OCI-LY7 (cell line): Measurements from ENCODE around the gene NOL3. TPM values are rescaled to one million over a fixed set of nuclear protein-coding genes. Genes with fewer than 3 reads are reported as not detected.

Experiments used
- BruUV-seq: library from RNA; stranded (reverse); fragments of 400-500 nt; replicated peaks from 2 replicates; lab custom pipeline; 2021; lab: Mats Ljungman, UMichigan
- CTCF ChIA-PET: fragments of 300-600 bp; sonication (Branson Sonifier 250); formaldehyde crosslinking; loops from one replicate; lab custom pipeline; 2022; ENCODE audit warnings: antibody characterized with exemption; ENCODE audit not compliant: unreplicated experiment; lab: Charles Lee
- POLR2A ChIA-PET: fragments of 300-600 bp; sonication (Branson Sonifier 250); formaldehyde crosslinking; loops from one replicate; lab custom pipeline; 2022; ENCODE audit warnings: antibody characterized with exemption; lab: Charles Lee
- DNase-seq: peaks from one replicate; pipeline ENCODE4 v3.0.0-alpha.2; 2015; ENCODE audit warnings: low spot score
- H2AFZ ChIP-seq: fragments of 200-600 bp; sonication (generic), shearing (Covaris generic); 2 replicates; pipeline ENCODE4 v1.6.1; 2014; ENCODE audit warnings: mild to moderate bottlenecking, antibody characterized with exemption, low read length, moderate library complexity
- H3K27ac ChIP-seq: fragments of 200-600 bp; sonication (generic); 2 replicates; pipeline ENCODE4 v1.5.1; 2014; ENCODE audit warnings: mixed run types, low read depth, mild to moderate bottlenecking, moderate library complexity, low read length, inconsistent platforms; ENCODE audit not compliant: poor library complexity, severe bottlenecking
- H3K36me3 ChIP-seq: fragments of 200-600 bp; sonication (generic); 2 replicates; pipeline ENCODE4 v1.6.1; 2014; ENCODE audit warnings: mild to moderate bottlenecking, antibody characterized with exemption, low read length, moderate library complexity, mixed read lengths; ENCODE audit not compliant: insufficient read depth
- H3K4me1 ChIP-seq: fragments of 200-600 bp; sonication (generic); 2 replicates; pipeline ENCODE4 v1.5.1; 2014; ENCODE audit warnings: mild to moderate bottlenecking, low read length; ENCODE audit not compliant: insufficient read depth, poor library complexity, severe bottlenecking
- H3K4me2 ChIP-seq: fragments of 200-600 bp; sonication (generic); 2 replicates; pipeline ENCODE4 v1.6.1; 2014; ENCODE audit warnings: mild to moderate bottlenecking, low read length
- H3K4me3 ChIP-seq: fragments of 200-600 bp; sonication (generic); 2 replicates; pipeline ENCODE4 v1.5.1; 2014; ENCODE audit warnings: mild to moderate bottlenecking, low read depth, low read length; ENCODE audit not compliant: poor library complexity, severe bottlenecking
- H3K79me2 ChIP-seq: fragments of 200-600 bp; sonication (generic); 2 replicates; pipeline ENCODE4 v1.6.1; 2016; ENCODE audit warnings: low read depth, mild to moderate bottlenecking, low read length, moderate library complexity, mixed read lengths; ENCODE audit not compliant: insufficient read depth
- H3K9me2 ChIP-seq: fragments of 200-600 bp; sonication (generic); 2 replicates; pipeline ENCODE4 v1.6.1; 2016; ENCODE audit warnings: mild to moderate bottlenecking, low read length, mixed read lengths; ENCODE audit not compliant: insufficient read depth
- H3K9me3 ChIP-seq: fragments of 200-600 bp; sonication (generic); 2 replicates; pipeline ENCODE4 v1.6.1; 2014; ENCODE audit warnings: mild to moderate bottlenecking, mixed run types, low read length, mixed read lengths
- H4K20me1 ChIP-seq: fragments of 200-600 bp; sonication (generic); 2 replicates; pipeline ENCODE4 v1.6.1; 2014; ENCODE audit warnings: mild to moderate bottlenecking, antibody characterized with exemption, low read length, moderate library complexity, mixed read lengths; ENCODE audit not compliant: insufficient read depth
- EZH2phosphoT487 ChIP-seq: fragments of 200-600 bp; sonication (generic); IDR thresholded peaks from 2 replicates; pipeline ENCODE4 v1.6.1; 2018; ENCODE audit warnings: low read depth, borderline replicate concordance, mild to moderate bottlenecking, mixed run types, antibody characterized with exemption, low read length, moderate library complexity, mixed read lengths
- intact Hi-C: fragments of 100-400 bp; cut with micrococcal nuclease; formaldehyde crosslinking; loops from one replicate; pipeline ENCODE4 v1.10.0; 2022; ENCODE audit not compliant: unreplicated experiment
- total RNA-seq, 2 experiments: library from RNA; depleted of rRNA in 1 of 2; stranded (reverse); fragments of >200 nt in 1 of 2; shearing (Covaris generic) in 1 of 2; gene quantifications; 2 replicates each; pipeline ENCODE4 v1.2.3, GENCODE V29; 2014 to 2022
- TF ChIP-seq, protein P1 (sequence below): fragments of 200-600 bp; sonication (generic); conservative IDR thresholded peaks from 2 replicates; pipeline ENCODE4 v1.5.1; 2014; ENCODE audit warnings: mild to moderate bottlenecking, antibody characterized with exemption, low read length, moderate library complexity, mixed read lengths

Gene NOL3
- total RNA-seq, 2 experiments from 2014 or later, result 2.2 to 4.4 TPM

DNA sequence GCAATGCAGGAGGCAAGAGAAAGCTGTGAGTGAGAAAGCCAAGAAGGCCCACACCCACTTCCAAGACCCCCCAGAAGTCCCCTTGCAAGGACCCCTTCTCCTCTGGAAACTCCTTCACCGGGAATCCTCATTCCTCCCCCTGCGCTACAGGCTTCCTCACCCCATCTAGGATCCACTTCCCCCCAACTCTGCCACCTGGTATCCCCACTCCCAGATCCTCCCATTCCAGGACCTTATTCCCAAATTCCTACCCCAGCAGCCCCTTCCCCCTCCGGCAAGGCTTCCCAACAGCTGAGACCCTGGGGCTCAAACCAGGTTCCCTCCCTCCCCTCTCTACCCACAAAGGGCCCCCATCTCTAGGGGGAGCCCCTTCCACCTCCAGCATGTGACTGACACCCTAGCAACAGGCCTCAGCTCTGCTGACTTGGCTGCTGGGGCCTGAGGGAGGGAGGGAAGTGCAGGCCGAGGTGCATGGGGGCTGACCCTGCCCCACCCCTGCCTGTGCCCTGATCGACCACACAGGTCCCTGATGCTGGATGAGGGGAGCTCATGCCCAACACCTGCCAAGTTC lies 3.7 kb upstream of the NOL3 start:
- POLR2A ChIA-PET, result no interaction called here
- intact Hi-C loops, result no loop called here

DNA sequence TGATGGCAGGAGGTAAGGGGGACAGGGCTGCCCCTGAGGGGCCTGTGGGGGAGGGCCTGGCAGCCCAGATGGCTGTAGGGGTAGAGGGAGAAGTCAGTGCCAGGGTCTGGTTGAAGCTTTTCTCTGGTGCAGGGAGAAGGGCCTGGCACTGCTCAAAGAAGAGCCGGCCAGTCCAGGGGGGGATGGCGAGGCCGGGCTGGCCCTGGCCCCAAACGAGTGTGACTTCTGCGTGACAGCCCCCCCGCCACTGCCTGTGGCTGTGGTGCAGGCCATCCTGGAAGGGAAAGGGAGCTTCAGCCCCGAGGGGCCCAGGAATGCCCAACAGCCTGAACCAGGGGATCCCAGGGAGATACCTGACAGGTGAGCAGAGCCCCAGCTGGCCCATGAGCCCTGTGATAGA lies 2.8 kb upstream of the NOL3 start:
- intact Hi-C loops, result no loop called here
- no peak for DNase-seq
- no TSS peak for BruUV-seq
- Histone ChIP-seq H3K79me2 (no peaks in the 10 kb centered on the region), H3K4me1 (peaks cover 12% of the 10 kb centered on the region), H3K9me2 (no peaks in the 10 kb centered on the region), H3K27ac (no peak overlapping the region), H3K4me3 (no peak overlapping the region), H3K36me3 (no peaks in the 10 kb centered on the region), H3K4me2 (no peak overlapping the region), H4K20me1 (no peaks in the 10 kb centered on the region), H3K9me3 (no peaks in the 10 kb centered on the region), H2AFZ (no peak overlapping the region)
- CTCF ChIA-PET, result interaction anchor here (1.0 kb wide), 1 partner anchor 9 kb away, joined by 7 read pairs; no protein-coding TSS in a partner anchor
- TF ChIP-seq EZH2phosphoT487, result no peak
- TF ChIP-seq, protein P1, sequence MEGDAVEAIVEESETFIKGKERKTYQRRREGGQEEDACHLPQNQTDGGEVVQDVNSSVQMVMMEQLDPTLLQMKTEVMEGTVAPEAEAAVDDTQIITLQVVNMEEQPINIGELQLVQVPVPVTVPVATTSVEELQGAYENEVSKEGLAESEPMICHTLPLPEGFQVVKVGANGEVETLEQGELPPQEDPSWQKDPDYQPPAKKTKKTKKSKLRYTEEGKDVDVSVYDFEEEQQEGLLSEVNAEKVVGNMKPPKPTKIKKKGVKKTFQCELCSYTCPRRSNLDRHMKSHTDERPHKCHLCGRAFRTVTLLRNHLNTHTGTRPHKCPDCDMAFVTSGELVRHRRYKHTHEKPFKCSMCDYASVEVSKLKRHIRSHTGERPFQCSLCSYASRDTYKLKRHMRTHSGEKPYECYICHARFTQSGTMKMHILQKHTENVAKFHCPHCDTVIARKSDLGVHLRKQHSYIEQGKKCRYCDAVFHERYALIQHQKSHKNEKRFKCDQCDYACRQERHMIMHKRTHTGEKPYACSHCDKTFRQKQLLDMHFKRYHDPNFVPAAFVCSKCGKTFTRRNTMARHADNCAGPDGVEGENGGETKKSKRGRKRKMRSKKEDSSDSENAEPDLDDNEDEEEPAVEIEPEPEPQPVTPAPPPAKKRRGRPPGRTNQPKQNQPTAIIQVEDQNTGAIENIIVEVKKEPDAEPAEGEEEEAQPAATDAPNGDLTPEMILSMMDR, result no peak
- POLR2A ChIA-PET, result no interaction called here

More for the DNA sequence above, 3.7 kb upstream of the NOL3 start:
- Histone ChIP-seq H3K4me1 (peaks cover 12% of the 10 kb centered on the region), H3K36me3 (no peaks in the 10 kb centered on the region), H3K4me3 (no peak overlapping the region), H3K79me2 (no peaks in the 10 kb centered on the region), H3K9me3 (no peaks in the 10 kb centered on the region), H3K4me2 (no peak overlapping the region), H4K20me1 (no peaks in the 10 kb centered on the region), H3K27ac (no peak overlapping the region), H2AFZ (no peak overlapping the region), H3K9me2 (no peaks in the 10 kb centered on the region)
- no peak for DNase-seq
- CTCF ChIA-PET, result no interaction called here
- BruUV-seq, result no TSS peak
- TF ChIP-seq, protein P1, result no peak
- no peak for TF ChIP-seq EZH2phosphoT487

DNA sequence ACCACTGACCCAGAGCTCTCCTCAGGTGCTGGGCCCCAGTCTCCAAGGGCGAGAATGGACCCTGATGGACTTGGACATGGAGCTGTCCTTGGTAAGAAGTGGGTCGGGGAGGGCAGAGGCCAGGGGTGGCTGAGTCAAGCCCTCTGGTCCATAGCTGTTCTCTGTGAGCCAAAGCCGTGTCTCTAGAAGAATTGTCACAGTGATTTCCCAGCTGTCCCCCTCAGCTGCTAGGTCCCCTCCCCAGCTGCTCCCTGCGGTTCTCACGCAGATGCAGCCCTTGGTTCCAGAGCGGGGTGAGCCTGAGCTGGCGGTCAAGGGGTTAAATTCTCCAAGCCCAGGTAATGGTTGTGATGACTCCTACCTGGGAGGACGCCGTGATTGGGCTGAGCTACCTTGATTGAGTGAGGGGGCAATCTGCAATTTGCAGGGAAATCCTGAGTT lies 1.3 kb upstream of the NOL3 start:
- intact Hi-C loops, result no loop called here
- no peaks in the 10 kb centered on the region for H3K9me3 ChIP-seq
- POLR2A ChIA-PET, result interaction anchor here (0.6 kb wide), 1 partner anchor 52 kb away, joined by 4 read pairs; no protein-coding TSS in a partner anchor
- H3K27ac ChIP-seq, result no peak overlapping the region
- no TSS peak for BruUV-seq
- no peak overlapping the region for H3K4me3 ChIP-seq
- no peaks in the 10 kb centered on the region for H3K36me3 ChIP-seq
- no peak for DNase-seq
- H3K4me1 ChIP-seq, result peaks cover 17% of the 10 kb centered on the region
- TF ChIP-seq, protein P1, result no peak
- CTCF ChIA-PET, result no interaction called here
- H3K4me2 ChIP-seq, result no peak overlapping the region
- no peaks in the 10 kb centered on the region for H3K9me2 ChIP-seq
- no peak overlapping the region for H2AFZ ChIP-seq
- H4K20me1 ChIP-seq, result no peaks in the 10 kb centered on the region
- H3K79me2 ChIP-seq, result no peaks in the 10 kb centered on the region
